ENCODE data around the gene CST9L. TPM values are rescaled to one million over a fixed set of nuclear protein-coding genes. Genes with fewer than 3 reads are reported as not detected.

CST9L gene
- total RNA-seq (2022) (not detected in 2 replicates), Bru-seq, nascent RNA (not detected), BruChase-seq, experiment 1, labeled RNA remaining after a 2-hour chase (not detected), BruChase-seq, experiment 2, labeled RNA remaining after a 6-hour chase (not detected)
- long read RNA-seq, result 0 reads

GRCh38 chr20:23568320-23568970, at the start of gene CST9L:
Gene CST9L (minus strand): TSS chr20:23568484. CDS start chr20:23568450, 34 bp downstream.
- H3K4me1 Mint-ChIP-seq (ENCODE audit: low read depth, unreplicated experiment), result no peaks in the 10 kb centered on the region
- Histone ChIP-seq H3K36me3 (ENCODE audit: control insufficient read depth, insufficient read depth, low read length) (no peaks in the 10 kb centered on the region), H3K4me3 (ENCODE audit: low read depth, low read length) (no peak within 1 kb of the TSS), H3K9me3 (no peaks in the 10 kb centered on the region; the same call in 1 of the 2 replicates), H3K27me3 (replicated peaks; ENCODE audit: control insufficient read depth, insufficient read depth, low read length) (0 out of 2 replicates have a peak, but pooled peaks cover 2% of the 10 kb centered on the region), H3K4me1 (no peaks in the 10 kb centered on the region)
- no peaks in the 10 kb centered on the region for H3K9me3 Mint-ChIP-seq (ENCODE audit: unreplicated experiment)
- intact Hi-C loops (cut with micrococcal nuclease; ENCODE audit: unreplicated experiment), result no loop called here
- H3K4me3 Mint-ChIP-seq (ENCODE audit: unreplicated experiment), result no peak within 1 kb of the TSS
- peaks cover 9% of the 10 kb centered on the region for H3K27me3 Mint-ChIP-seq (ENCODE audit: insufficient read depth, unreplicated experiment)
- CTCF ChIA-PET, result no interaction called here
- no peak within 1 kb of the TSS for H3K27ac Mint-ChIP-seq (ENCODE audit: unreplicated experiment)
- no TSS peak for BruUV-seq (replicated peaks)
- H3K36me3 Mint-ChIP-seq (ENCODE audit: insufficient read depth, unreplicated experiment), result no peaks in the 10 kb centered on the region
- no peak for TF ChIP-seq CTCF (IDR thresholded peaks at IDR 0.05; ENCODE audit: insufficient read depth in 1 of 2, low read depth in 1 of 2, low read length in 1 of 2, severe bottlenecking in 1 of 2, unreplicated experiment in 1 of 2)
- POLR2A ChIA-PET, result no interaction called here
- no peak for DNase-seq

GRCh38 chr20:23614163-23614562, 45.9 kb upstream of the CST9L start:
- no peak overlapping the region for H3K4me3 ChIP-seq (ENCODE audit: low read depth, low read length)
- no TSS peak for BruUV-seq (replicated peaks)
- no peak for TF ChIP-seq CTCF (IDR thresholded peaks at IDR 0.05; ENCODE audit: insufficient read depth in 1 of 2, low read depth in 1 of 2, low read length in 1 of 2, severe bottlenecking in 1 of 2, unreplicated experiment in 1 of 2)
- Mint-ChIP-seq H3K36me3 (ENCODE audit: insufficient read depth, unreplicated experiment) (no peaks in the 10 kb centered on the region), H3K27me3 (ENCODE audit: insufficient read depth, unreplicated experiment) (no peaks in the 10 kb centered on the region), H3K4me3 (ENCODE audit: unreplicated experiment) (no peak overlapping the region), H3K4me1 (ENCODE audit: low read depth, unreplicated experiment) (no peaks in the 10 kb centered on the region), H3K9me3 (ENCODE audit: unreplicated experiment) (no peaks in the 10 kb centered on the region), H3K27ac (ENCODE audit: unreplicated experiment) (no peak overlapping the region)
- CTCF ChIA-PET, result no interaction called here
- no peak for DNase-seq
- H3K27me3 ChIP-seq (replicated peaks; ENCODE audit: control insufficient read depth, insufficient read depth, low read length), result no peaks in the 10 kb centered on the region
- POLR2A ChIA-PET, result no interaction called here
- no peaks in the 10 kb centered on the region for H3K36me3 ChIP-seq (ENCODE audit: control insufficient read depth, insufficient read depth, low read length)
- H3K9me3 ChIP-seq, result no peaks in the 10 kb centered on the region
- intact Hi-C loops (cut with micrococcal nuclease; ENCODE audit: unreplicated experiment), result no loop called here
- no peaks in the 10 kb centered on the region for H3K4me1 ChIP-seq

- DNase-seq, result no peak
- no peak for TF ChIP-seq CTCF (IDR thresholded peaks at IDR 0.05; ENCODE audit: insufficient read depth in 1 of 2, low read depth in 1 of 2, low read length in 1 of 2, severe bottlenecking in 1 of 2, unreplicated experiment in 1 of 2)
- Histone ChIP-seq H3K36me3 (ENCODE audit: control insufficient read depth, insufficient read depth, low read length) (no peaks in the 10 kb centered on the region), H3K4me1 (no peaks in the 10 kb centered on the region), H3K27me3 (replicated peaks; ENCODE audit: control insufficient read depth, insufficient read depth, low read length) (no peaks in the 10 kb centered on the region), H3K4me3 (ENCODE audit: low read depth, low read length) (no peak overlapping the region), H3K9me3 (no peaks in the 10 kb centered on the region)
- Mint-ChIP-seq H3K9me3 (ENCODE audit: unreplicated experiment) (no peaks in the 10 kb centered on the region), H3K27me3 (ENCODE audit: insufficient read depth, unreplicated experiment) (no peaks in the 10 kb centered on the region), H3K4me1 (ENCODE audit: low read depth, unreplicated experiment) (no peaks in the 10 kb centered on the region), H3K4me3 (ENCODE audit: unreplicated experiment) (no peak overlapping the region), H3K27ac (ENCODE audit: unreplicated experiment) (no peak overlapping the region), H3K36me3 (ENCODE audit: insufficient read depth, unreplicated experiment) (no peaks in the 10 kb centered on the region)
- CTCF ChIA-PET, result no interaction called here
- intact Hi-C loops (cut with micrococcal nuclease; ENCODE audit: unreplicated experiment), result no loop called here
- POLR2A ChIA-PET, result no interaction called here
- no TSS peak for BruUV-seq (replicated peaks)
Measured at GRCh38 chr20:23613676-23614075, 45.4 kb upstream of the CST9L start.

Data from Caco-2 (cell line).